SK-N-DZ (cell line): ENCODE results near the gene TMEM132C.

Experiments used
- DNase-seq: peaks from one replicate; pipeline ENCODE4 v3.0.0-alpha.2; 2015; ENCODE audit warnings: low spot score

TMEM132C gene

GRCh38 chr12:128707488-128707887 is 440.5 kb downstream of the TMEM132C start:
- DNase-seq = no peak

DNA sequence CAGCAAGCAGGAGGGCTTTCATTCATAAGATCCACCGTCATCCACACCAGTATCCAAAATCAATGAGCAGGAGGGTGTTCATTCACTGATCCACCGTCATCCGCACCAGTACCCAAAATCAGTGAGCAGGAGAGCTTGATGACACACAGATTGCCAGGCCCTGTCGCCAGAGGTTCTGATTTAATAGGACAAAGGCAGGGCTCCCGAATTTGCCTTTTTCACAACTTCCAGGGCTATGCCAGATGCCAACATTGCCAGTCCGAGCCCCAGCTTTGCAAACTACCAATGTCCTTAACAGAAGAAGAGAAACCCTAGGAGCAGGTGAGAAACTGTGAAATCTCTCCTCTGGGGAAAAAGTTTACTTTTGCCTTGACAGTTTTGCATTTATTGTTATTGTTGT is 441.8 kb downstream of the TMEM132C start:
- DNase-seq = no peak

DNA sequence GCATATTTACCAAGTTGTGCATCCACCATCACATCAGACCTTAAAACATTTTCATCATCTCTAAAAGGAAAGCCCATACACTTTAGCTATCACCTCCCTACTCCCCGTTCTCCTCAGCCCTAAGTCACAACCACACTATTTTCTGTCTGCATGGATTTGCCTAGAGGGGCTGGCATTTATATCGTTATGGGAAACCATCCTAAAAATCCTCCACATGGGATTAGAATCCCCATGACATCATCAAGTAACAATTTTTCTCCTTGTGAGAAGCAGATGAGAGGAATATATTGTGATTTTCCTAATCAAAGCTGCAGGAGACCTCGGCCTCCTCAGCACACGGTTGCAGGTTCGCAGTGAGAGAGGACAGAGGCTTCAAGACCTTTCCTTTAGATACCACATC is 442.7 kb downstream of the TMEM132C start:
- no peak for DNase-seq

GRCh38 chr12:128711486-128711885 is 444.5 kb downstream of the TMEM132C start:
- no peak for DNase-seq

- no peak for DNase-seq
These were observed 445.7 kb downstream of the TMEM132C start for GRCh38 chr12:128712622-128713021.

GRCh38 chr12:128715485-128715884 is 448.5 kb downstream of the TMEM132C start:
- no peak for DNase-seq

DNA sequence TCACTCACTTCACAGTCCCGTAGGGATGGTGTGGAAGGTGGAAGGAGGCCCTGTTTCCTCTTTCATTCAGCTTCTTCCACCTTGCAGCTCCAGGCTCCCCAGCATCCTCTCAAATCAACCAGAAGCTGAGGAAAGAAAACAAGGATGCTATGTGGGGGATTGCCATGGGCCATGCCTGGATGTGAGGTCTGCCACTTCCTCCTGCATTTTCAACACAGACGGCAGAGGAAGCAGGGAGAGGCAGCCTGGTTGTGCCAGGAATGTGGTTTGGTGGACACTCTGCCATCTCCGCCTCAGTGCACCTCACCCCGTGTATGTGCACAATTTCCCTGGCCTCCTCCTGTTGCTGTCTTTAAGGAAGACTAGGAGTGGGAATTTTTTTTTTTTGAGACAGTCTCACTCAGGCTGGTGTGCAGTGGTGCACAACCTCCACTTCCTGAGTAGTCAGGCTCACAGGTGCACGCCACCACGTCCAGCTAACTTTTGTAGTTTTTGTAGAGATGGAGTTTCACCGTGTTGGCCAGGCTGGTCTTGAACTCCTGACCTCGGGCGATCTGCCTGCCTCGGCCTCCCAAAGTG is 457.6 kb downstream of the TMEM132C start:
- DNase-seq = no peak

DNA sequence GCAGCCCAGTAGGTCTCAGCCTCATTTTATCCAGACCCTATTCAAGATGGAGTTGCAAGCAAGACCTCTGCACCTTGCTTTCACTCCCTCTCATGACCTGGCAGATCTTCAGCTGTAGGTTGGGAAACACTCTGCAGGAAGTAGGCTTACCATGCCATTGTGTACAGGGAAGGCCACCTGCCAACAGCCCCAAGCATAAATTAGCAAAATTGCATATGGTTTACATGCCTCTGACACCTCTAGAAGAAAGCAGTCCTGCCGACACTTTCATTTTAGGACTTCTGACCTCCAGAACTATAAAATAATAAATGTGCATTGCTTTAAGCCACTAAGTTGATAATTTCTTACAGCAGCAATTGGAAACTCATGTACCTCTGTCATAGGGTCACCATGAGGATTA is 459.9 kb downstream of the TMEM132C start:
- no peak for DNase-seq

DNA sequence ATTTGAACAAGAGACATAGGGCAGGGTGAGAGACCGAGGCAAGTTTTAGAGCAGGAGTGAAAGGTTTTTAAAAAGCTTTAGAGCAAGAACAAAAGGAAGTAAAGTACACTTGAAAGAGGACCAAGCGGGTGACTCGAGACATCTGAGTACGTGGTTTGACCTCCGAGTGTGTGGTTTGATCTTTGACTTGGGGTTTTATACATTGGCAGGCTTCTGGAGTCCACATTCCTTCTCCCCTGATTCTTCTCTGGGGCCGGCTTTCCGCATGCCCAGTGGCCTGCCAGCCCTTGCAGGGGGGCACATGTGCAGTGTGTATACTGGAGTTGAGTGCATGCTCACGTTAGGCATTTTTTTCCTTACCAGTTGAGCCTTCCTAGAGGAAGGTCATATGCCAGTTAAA is 460.5 kb downstream of the TMEM132C start:
- DNase-seq = no peak

DNA sequence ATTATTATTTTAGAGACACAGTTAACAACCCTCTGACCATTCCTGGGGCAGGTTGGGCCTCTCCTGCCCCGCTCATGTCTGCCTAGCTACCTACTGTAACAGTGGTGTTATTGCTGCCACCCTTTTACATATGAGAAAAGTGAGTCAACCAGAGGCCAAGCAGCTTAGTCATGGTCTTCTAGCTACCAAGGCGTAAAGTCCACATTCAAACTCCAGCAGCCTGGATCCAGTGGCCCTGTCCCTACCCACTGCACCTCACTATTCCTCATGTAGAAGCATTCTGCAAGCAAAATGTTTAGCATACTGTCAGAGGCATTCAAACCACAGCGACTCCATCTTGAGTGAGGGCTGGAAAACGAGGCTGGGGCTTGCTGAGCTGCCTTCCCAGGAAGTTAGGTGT is 461.0 kb downstream of the TMEM132C start:
- DNase-seq = no peak

DNA sequence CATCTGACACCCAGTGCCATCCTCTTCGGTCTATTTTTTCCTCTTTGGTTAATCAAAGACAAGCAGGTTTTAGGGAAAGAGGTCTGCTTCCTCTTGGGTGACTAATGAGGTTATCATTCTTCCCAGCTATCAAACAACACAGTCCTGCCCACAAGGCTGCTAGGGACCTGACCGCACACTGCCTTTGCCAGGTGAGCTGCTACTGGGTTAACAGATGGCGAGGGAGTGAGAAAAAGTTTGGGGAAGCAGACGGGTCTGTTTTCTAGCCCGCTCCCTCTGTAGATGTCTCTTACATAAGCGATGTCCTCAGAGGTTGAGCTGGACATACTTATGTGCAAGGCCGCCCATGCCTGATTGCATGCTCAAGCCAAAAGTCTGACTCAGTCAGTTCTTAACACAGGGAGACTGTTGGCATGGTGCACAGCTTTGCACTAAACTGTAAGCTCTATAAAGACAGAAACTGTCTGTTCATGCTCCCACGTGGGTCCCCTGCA is 462.7 kb downstream of the TMEM132C start:
- DNase-seq = no peak

DNA sequence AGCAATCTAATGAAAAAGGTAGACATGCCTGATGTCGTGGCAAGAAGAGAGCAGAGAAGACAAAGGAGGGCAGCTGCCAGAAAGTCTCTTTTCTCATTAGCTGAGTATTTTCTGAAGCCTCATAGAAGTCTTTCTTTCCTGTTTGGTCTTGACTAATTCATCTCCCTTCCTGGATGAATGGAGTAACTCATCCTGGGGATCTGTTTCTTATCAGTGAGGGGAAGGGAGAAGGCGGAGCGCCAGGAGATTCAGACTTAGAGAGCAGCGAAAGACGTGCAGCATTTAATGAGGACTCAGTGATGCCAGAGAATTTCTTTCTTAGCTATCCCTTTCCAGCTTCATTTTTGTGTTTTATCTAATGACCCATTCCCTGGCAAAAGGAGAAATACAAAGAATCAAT is 467.4 kb downstream of the TMEM132C start:
- DNase-seq = peak; percentile 74

DNA sequence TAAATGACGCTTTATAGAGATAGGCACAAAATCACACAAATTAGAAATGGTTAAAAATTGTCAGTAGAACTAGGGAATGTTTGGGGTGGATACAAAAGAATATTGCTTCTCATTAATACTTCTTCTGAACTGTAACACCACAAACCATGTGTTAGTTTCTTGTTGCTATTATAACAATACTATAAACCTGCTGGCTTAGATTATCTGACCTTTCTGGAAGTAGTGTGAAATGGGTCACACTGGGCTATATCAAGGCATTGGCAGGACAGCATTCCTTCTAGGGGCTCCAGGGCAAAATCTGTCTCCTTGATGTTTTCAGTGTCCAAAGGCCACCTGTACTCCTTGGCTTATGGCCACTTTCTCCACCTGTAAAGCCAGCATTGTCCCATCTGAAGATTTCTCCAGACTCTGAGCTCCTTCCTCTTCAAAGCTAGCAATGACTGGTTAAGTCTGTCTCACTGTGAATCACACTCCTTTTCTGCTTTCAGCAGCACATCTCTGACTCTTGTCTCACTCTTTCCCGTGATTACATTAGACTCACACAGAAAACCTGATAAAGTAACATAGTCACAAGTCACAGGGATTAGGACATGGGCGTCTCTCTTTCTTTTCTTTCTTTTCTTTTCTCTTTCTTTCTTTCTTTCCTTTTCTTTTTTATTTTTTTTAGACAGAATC is 470.5 kb downstream of the TMEM132C start:
- DNase-seq = no peak

DNA sequence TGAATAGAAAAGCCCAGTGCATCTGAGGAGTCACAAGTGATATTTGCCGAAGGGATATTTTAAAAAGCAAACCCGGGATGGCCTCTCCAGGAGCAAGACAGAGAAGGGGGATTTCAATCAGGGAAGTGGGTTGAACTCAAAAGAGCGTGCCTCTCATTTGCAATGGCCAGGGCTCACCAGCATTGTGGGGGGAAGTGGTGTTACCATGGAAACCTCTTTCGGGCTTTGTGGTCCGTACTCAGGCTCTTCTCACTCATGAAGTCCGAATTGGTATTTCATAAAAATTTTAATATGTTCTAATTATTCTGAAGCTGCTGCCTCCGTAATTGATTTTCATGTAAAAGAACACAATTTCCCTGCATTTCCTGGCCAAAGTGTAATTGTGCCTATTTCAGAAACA is 476.9 kb downstream of the TMEM132C start:
- no peak for DNase-seq

DNA sequence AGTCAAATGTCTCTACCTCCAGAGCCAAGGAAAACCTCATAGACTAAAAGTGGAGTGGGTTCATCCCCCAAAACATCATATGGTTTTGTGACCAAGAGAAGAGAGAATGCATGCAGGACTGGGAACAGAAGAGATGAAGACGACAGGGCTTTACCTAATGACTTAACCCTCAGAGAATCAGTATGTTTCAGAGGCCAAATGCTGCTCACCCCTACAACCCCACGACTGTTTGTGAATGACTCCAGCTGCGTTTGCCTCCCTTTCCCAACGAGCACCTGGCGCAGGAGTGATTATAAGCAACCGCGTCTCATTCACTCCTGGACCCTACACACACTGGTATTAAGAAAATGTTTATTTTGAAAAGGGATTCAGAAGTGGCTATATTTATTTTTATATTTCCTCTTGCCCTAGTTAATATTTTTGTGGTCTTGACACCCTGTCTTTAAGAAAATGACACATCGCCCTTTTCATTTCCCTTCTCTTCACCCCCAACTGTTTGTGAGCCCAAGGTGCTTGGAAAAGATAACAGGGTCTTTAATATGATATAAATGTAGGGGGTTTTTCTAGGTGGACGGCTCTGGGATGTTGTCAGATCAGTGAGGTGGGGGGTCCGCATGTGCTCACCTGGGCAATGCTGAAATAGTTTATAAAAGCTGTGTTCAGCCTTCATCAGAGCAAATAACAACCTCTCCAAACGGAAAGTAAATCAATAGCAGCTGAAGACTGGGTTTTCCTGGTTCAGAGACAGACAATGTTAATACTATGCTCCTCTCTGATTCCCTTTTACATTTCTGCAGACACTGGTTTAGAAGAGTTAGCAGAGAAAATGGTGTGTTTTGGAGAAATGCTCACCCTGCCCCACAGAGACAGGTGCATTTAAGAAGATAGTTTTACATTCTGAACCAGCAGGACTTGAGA is 479.1 kb downstream of the TMEM132C start:
- no peak for DNase-seq

DNA sequence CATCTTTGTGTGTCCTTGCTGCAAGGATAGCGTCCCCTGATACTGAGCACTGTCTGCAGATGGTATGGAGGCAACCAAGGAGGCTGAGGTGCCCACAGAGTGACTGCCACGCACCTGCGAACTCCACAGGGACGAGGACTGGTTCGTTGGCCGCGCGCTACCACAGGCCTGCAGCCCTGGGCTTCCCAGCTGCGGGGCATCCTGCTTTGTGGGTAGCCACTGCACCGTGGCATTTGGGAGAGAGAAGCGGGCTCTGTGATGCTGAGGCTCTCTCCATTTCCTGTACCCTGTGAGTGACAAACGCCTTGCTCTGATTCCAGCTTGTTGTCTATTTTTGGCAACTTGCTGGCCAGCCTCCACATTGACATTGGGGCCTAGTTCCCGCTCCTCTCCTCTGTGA is 480.5 kb downstream of the TMEM132C start:
- DNase-seq = no peak

GRCh38 chr12:128752386-128752785 is 485.4 kb downstream of the TMEM132C start:
- DNase-seq = no peak

DNA sequence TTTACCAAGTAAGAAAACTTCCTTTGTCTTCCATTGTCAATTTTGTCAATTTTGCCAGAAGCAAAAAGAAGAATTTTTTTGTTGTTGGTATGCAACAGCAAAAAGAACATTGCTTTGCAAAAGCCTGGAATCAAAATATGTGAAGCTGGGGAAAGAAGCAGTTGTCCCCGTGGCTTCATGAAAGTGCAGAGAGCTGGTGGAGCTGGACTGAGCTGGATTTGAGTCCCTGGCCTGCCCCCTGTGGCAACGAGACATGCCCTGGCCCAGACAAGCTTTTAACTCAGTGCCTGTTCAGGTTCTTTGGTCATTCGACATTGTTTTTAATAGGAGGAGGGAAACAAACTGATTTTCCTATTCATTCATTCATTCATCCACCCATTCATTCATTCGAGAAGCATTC is 486.5 kb downstream of the TMEM132C start:
- DNase-seq = no peak

- no peak for DNase-seq
These were observed 487.3 kb downstream of the TMEM132C start for GRCh38 chr12:128754275-128754674.

DNA sequence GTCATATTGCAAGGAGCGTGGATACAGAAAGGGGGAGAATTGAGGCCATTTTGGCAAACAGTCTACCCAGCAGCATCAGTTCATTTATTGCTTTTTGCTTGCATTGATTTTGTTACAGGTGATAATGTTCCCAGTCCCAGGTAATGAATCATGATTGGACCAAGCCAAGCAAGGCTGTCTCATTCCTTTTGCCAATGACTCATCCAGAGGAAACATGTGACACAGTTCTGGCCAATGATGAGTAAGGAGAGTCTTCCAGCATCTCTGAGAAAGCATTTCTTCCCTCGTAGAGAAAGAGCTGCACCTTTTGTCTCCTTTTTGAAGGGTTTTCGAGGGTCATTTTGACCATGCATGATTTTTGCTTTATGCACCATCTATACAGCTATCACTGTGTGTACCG is 488.6 kb downstream of the TMEM132C start:
- DNase-seq = no peak
